ENCODE measurements around the gene NOVA2. TPM values are rescaled to one million over a fixed set of nuclear protein-coding genes. Genes with fewer than 3 reads are reported as not detected.

NOVA2 gene
- polyA plus RNA-seq, 2 of the 4 experiments (the other 2 are of a cell fraction) = 0.06 to 0.30 TPM

- FAIRE-seq = no peak
- ATAC-seq = no peak
- Histone ChIP-seq H3K4me1 (peaks cover 20% of the 10 kb centered on the region), H3K9me3 (no peaks in the 10 kb centered on the region), H3K4me2 (no peak overlapping the region), H3K4me3 (no peak overlapping the region), H3K27ac (no peak overlapping the region)
- 90% methylated on average over 13 of the region's 13 CpGs for WGBS (ENCODE audit: missing lambda C conversion rate)
- CTCF ChIA-PET = interaction anchor here (0.7 to 23.2 kb wide), 15 partner anchors 8 to 251 kb away, joined by 3 to 1009 read pairs (median 5); partner anchors contain the start of gene CCDC61
- DNase-seq (ENCODE audit: low read depth in 1 of 2, low spot score in 1 of 2) = no peak
- TF ChIP-seq HMGXB4 (CRISPR knock-in tag; IDR thresholded peaks at IDR 0.05; ENCODE audit: borderline replicate concordance) = no peak
- TF ChIP-seq PBX3 (IDR thresholded peaks at IDR 0.05) = no peak
- no peak for TF ChIP-seq RNF2 (IDR thresholded peaks at IDR 0.05; ENCODE audit: borderline replicate concordance, low read depth)
- TF ChIP-seq KDM1A (IDR thresholded peaks at IDR 0.05; ENCODE audit: low read depth) = no peak
- no peak for TF ChIP-seq CHD2 (IDR thresholded peaks at IDR 0.05; ENCODE audit: low read length, partially characterized antibody)
- no peak for TF ChIP-seq HDAC2 (IDR thresholded peaks at IDR 0.05)
- TF ChIP-seq ESRRA (IDR thresholded peaks at IDR 0.05; ENCODE audit: borderline replicate concordance, low read length) = no peak
- no peak for TF ChIP-seq SREBF2 (IDR thresholded peaks at IDR 0.05)
- no peak for TF ChIP-seq NR3C1 (IDR thresholded peaks at IDR 0.05)
- TF ChIP-seq PHF8 (IDR thresholded peaks at IDR 0.05; ENCODE audit: borderline replicate concordance, low read depth) = no peak
- no peak for TF ChIP-seq ZC3H11A (IDR thresholded peaks at IDR 0.05)
- TF ChIP-seq CHD4 (IDR thresholded peaks at IDR 0.05; ENCODE audit: borderline replicate concordance) = no peak
- no peak for TF ChIP-seq EHMT2 (IDR thresholded peaks at IDR 0.05; ENCODE audit: low read depth)
- no peak for TF ChIP-seq CTCF (IDR thresholded peaks at IDR 0.05)
- TF ChIP-seq GATA3 (IDR thresholded peaks at IDR 0.05; ENCODE audit: borderline replicate concordance) = no peak
- TF ChIP-seq MAX (IDR thresholded peaks at IDR 0.05) = no peak
- TF ChIP-seq RAD21 (conservative IDR thresholded peaks at IDR 0.05 in 1 of 2, IDR thresholded peaks at IDR 0.05 in 1 of 2) = no peak
- POLR2A ChIA-PET = no interaction called here
Measured at GRCh38 chr19:46019270-46019669, 45.6 kb upstream of the NOVA2 start.

GRCh38 chr19:46018729-46019251, 45.1 kb upstream of the NOVA2 start:
- Histone ChIP-seq H3K27ac (no peak overlapping the region), H3K4me3 (no peak overlapping the region), H3K4me1 (peaks cover 20% of the 10 kb centered on the region), H3K9me3 (no peaks in the 10 kb centered on the region), H3K4me2 (no peak overlapping the region)
- POLR2A ChIA-PET = interaction anchor here (0.6 kb wide), 1 partner anchor 134 kb away, joined by 4 read pairs; no protein-coding TSS in a partner anchor
- 91% methylated on average over 10 of the region's 10 CpGs for WGBS (ENCODE audit: missing lambda C conversion rate)
- DNase-seq (ENCODE audit: low read depth in 1 of 2, low spot score in 1 of 2) (no peak), ATAC-seq (no peak), FAIRE-seq (no peak)
- CTCF ChIA-PET = interaction anchor here (0.7 to 23.2 kb wide), 14 partner anchors 9 to 251 kb away, joined by 3 to 1009 read pairs (median 10); partner anchors contain the start of gene CCDC61
- TF ChIP-seq BHLHE40 (IDR thresholded peaks at IDR 0.05; ENCODE audit: low read depth, low read length) (no peak), EP300 (IDR thresholded peaks at IDR 0.05) (no peak), ATOH8 (CRISPR knock-in tag; IDR thresholded peaks at IDR 0.05; ENCODE audit: low read depth) (no peak), USF2 (IDR thresholded peaks at IDR 0.05) (no peak), TP53 (CRISPR knock-in tag; IDR thresholded peaks at IDR 0.05) (no peak), POLR2A (IDR thresholded peaks at IDR 0.05; ENCODE audit: low read length) (no peak), RARB (CRISPR knock-in tag; IDR thresholded peaks at IDR 0.05) (no peak), FOSL2 (IDR thresholded peaks at IDR 0.05) (no peak), FOSL2 (CRISPR knock-in tag; IDR thresholded peaks at IDR 0.05) (no peak), ZSCAN20 (CRISPR knock-in tag; IDR thresholded peaks at IDR 0.05) (no peak), ZNF302 (CRISPR knock-in tag; IDR thresholded peaks at IDR 0.05) (no peak), HMGXB4 (CRISPR knock-in tag; IDR thresholded peaks at IDR 0.05; ENCODE audit: borderline replicate concordance) (no peak), HEYL (CRISPR knock-in tag; IDR thresholded peaks at IDR 0.05) (no peak), HOXA7 (CRISPR knock-in tag; IDR thresholded peaks at IDR 0.05) (no peak), RNF2 (IDR thresholded peaks at IDR 0.05; ENCODE audit: borderline replicate concordance, low read depth) (no peak), ZFP36 (IDR thresholded peaks at IDR 0.05; ENCODE audit: borderline replicate concordance, partially characterized antibody) (no peak), EHMT2 (IDR thresholded peaks at IDR 0.05; ENCODE audit: low read depth) (no peak)

Measured in A549 (cell line).